BE2C (cell line): ENCODE data around the gene GIMAP1.

ENCODE experiments used
- DNase-seq: peaks from one replicate; pipeline ENCODE4 v3.0.0-alpha.2; 2020
- H3K27me3 ChIP-seq: fragments of 250-450 bp; sonication (Bioruptor Pico); 2 replicates; pipeline ENCODE4 v1.5.1; 2020; ENCODE audit warnings: mild to moderate bottlenecking
- H3K36me3 ChIP-seq: fragments of 250-450 bp; sonication (Bioruptor Pico); 2 replicates; pipeline ENCODE4 v1.5.1; 2020; ENCODE audit warnings: mild to moderate bottlenecking
- H3K4me1 ChIP-seq: fragments of 250-450 bp; sonication (Bioruptor Pico); 2 replicates; pipeline ENCODE4 v1.5.1; 2020
- H3K4me3 ChIP-seq: 2 replicates; pipeline ENCODE4 v1.5.1; 2011; ENCODE audit warnings: low read depth, low read length
- H3K9me3 ChIP-seq: fragments of 250-450 bp; sonication (Bioruptor Pico); 2 replicates; pipeline ENCODE4 v1.5.1; 2020
- CTCF ChIP-seq: IDR thresholded peaks from 2 replicates; pipeline ENCODE4 v1.5.1; 2012; ENCODE audit warnings: mild to moderate bottlenecking, low read depth, low read length

The GIMAP1 gene

GRCh38 chr7:150685219-150686029 is 31.0 kb upstream of the GIMAP1 start, which contains the start of gene GIMAP2:
Gene GIMAP2, plus strand, starts transcription at chr7:150685706. Its CDS starts 1,354 bp downstream, at chr7:150687060.
- peak within 1 kb of the TSS; percentile 33 for H3K4me3 ChIP-seq
- H3K9me3 ChIP-seq = no peaks in the 10 kb centered on the region
- no peaks in the 10 kb centered on the region; the same call in 1 of the 2 replicates for H3K4me1 ChIP-seq
- no peaks in the 10 kb centered on the region for H3K36me3 ChIP-seq
- no peak for TF ChIP-seq CTCF
- peaks cover 8% of the 10 kb centered on the region for H3K27me3 ChIP-seq
- no peak for DNase-seq

DNA sequence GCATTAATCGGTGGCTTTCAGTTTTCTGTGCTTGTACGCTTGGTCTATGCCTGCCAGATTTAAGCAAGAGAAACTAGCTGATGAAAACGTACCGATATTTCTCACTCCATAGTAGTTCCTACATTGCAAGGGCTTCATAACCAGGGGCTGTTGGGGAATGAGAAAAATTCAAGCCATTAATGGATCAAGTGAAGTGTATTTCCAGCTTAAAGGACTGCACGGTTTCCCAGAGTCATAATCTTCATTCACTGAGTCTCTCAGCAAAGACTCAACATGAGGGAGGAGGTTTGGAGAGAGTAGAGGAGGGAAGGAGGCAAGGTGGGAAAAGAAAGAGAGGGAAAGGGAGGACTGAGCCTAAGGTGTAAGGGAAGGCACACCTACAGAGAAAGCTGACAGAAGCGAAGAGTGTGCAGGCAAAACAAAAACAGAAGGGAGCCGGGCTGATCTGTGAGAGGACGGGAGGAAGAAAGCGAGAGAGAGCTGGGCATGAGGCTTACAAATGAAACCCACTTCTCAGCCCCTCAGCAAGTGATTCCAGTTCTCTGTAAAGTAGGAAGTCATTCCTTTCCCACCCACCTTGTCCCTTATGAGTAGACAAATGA is 30.3 kb upstream of the GIMAP1 start:
- DNase-seq = no peak
- no peak for TF ChIP-seq CTCF
- no peaks in the 10 kb centered on the region for H3K9me3 ChIP-seq
- no peaks in the 10 kb centered on the region for H3K36me3 ChIP-seq
- H3K4me3 ChIP-seq = peak overlapping the region; percentile 33
- H3K27me3 ChIP-seq = peaks cover 8% of the 10 kb centered on the region
- H3K4me1 ChIP-seq = no peaks in the 10 kb centered on the region; the same call in 1 of the 2 replicates

- TF ChIP-seq CTCF = no peak
- no peaks in the 10 kb centered on the region; the same call in 1 of the 2 replicates for H3K4me1 ChIP-seq
- H3K36me3 ChIP-seq = no peaks in the 10 kb centered on the region
- no peaks in the 10 kb centered on the region for H3K9me3 ChIP-seq
- H3K27me3 ChIP-seq = peaks cover 13% of the 10 kb centered on the region
- DNase-seq = no peak
- no peak overlapping the region for H3K4me3 ChIP-seq
Measured at GRCh38 chr7:150688630-150689029, 27.8 kb upstream of the GIMAP1 start.

GRCh38 chr7:150695654-150696053 is 20.8 kb upstream of the GIMAP1 start:
- Histone ChIP-seq H3K9me3 (no peaks in the 10 kb centered on the region), H3K27me3 (0 out of 2 replicates have a peak, but pooled peaks cover 5% of the 10 kb centered on the region), H3K4me1 (no peaks in the 10 kb centered on the region), H3K4me3 (no peak overlapping the region), H3K36me3 (no peaks in the 10 kb centered on the region)
- no peak for TF ChIP-seq CTCF
- no peak for DNase-seq

GRCh38 chr7:150703209-150703608 is 13.2 kb upstream of the GIMAP1 start:
- no peaks in the 10 kb centered on the region for H3K27me3 ChIP-seq
- H3K9me3 ChIP-seq = no peaks in the 10 kb centered on the region
- no peak overlapping the region for H3K4me3 ChIP-seq
- no peak for TF ChIP-seq CTCF
- H3K36me3 ChIP-seq = no peaks in the 10 kb centered on the region
- H3K4me1 ChIP-seq = no peaks in the 10 kb centered on the region
- no peak for DNase-seq

DNA sequence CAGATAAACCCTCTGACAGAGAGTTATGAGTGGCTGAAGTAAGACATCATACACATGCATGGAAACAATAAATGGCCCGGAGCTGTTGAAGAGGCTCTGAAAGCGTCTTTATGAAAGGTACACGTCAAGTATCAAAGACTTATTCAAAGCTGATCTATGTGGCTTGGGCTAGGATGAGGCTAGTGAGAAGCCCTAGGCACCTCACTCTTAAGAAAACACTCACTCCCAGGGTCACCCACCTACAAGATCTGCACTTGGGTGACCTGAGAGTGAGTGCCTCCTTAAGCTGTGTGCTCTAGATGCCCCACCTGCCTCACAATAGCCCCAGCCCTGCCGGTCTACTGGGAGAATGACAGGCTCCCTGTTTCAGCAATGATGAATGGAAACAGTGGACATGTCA is 1.1 kb upstream of the GIMAP1 start:
- no peak for TF ChIP-seq CTCF
- no peak for DNase-seq
- H3K4me3 ChIP-seq = no peak overlapping the region
- peaks cover under 1% of the 10 kb centered on the region for H3K27me3 ChIP-seq
- no peaks in the 10 kb centered on the region for H3K4me1 ChIP-seq
- no peaks in the 10 kb centered on the region for H3K9me3 ChIP-seq
- no peaks in the 10 kb centered on the region for H3K36me3 ChIP-seq
